HK-2 (cell line): ENCODE data around the gene COL23A1.
"Not testable (repeated sequence)": the region's sequence is repeated elsewhere in the genome, so short reads cannot be mapped to it uniquely, and the experiment has no call there.

ENCODE experiments used
- DNase-seq: peaks from one replicate; pipeline ENCODE4 v3.0.0-alpha.2; 2018; ENCODE audit not compliant: unreplicated experiment

COL23A1 gene

DNA sequence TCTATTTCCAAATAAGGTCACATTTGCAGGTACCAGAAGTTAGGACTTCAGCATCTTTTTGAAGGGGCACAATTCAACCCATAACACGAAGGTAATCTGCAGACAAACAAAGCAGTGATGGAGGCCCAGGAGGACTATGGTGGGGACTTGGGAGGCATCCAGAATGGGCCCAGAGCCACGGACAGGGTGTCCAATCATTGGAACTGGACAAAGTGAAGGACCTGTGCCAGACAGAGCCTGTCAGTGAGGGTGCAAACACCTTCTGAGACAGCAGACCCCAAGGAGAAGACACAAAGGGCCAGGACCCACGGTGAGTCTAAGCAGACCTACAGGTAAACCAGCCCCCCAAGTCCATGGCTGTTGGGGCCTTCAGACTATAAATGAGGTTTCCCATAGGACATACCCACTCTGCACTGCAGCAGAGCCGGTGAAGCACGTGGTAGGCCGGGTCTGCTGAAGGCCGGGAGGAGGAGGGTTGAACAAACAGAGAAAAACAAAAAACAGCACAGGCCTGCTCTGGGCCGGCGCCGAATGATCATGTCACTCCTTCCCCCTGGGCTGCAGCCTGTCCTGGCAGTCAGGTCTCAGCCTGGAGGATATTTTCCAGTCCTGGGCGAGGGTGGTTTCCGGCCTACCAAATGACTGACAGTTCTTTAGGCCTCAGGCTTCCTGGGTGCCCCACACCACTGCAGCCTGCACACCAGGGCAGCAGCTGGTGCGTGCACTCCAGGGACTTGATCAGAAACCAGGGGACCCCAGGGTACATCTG lies 84.4 kb downstream of the COL23A1 start:
- no peak for DNase-seq

DNA sequence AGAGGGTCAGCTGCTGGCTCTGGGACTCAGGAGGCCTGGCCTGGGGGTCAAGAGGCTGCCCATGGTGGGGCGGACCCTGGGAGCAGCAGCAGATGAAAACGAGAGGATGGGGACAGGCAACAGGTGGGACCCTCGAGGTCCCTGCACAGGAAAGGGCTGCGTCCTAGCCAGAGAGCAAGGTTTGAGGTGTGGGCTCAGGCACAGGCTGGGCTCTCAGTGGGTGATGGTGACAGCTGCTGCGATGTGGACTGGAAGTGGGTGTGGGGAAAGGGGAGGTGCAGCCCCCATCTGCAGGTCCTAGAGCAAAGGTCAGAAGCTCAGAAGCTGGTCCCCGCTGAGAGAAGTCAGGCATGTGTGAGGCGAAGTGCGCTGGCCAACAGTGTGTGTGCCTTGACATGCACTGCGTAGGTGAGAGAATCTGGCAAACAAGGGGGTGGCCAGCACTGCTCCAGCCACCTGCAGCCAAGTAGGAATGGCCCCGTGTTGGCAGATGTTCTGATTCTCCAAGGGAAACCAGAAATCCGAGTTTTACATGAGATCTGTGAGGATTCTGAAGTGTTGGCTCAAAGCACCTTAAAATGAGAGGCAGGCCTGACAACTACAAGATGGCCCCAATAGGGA lies 85.7 kb downstream of the COL23A1 start:
- no peak for DNase-seq

DNA sequence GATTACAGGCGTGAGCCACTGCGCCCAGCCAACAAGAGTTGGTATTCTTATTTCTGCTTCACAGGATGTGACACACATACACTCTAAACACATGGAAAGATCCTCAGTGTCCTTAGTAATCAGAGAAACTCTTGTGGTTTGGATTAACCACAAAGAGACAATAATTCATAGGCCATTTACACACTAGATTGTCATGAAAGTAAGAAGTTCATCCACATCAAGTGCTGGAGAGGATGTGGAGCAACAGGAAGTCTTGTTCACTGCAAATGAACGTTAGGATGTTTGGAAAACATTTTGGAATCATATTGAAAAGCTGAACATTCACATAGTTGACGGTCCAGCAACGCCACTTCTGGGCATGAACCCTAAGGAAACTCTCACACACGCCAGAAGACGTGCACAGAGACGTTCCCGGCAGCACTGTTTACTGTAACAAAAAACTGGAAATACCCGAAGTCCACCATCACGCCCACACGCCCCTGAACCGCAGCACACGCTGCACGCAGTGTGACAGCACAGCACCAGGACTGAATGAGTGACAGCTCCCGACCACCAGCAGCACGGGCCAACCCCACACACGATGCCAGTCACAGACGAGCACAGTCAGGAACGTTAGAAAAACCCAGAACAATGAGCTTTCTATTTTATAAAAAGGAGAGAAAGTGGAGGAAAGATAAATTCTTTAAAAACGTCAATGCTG lies 87.6 kb downstream of the COL23A1 start:
- DNase-seq: no peak

DNA sequence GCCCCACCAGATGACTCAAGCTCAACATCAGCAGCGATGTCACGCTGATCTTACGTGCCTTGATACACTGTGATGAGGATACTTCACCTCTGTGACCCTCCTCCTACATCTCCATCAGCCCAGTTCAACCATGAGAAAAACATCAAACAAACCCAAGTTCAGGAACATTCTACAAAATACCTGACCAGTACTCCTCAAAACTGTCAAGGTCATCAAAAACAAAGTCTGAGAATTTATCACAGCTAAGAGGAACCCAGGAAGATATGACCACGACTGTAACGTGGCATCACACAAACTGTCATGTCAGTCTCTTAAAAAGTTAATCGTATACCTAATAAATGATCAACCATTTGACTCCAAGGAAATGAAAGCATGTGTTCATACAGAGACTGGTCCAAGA lies 90.8 kb downstream of the COL23A1 start:
- DNase-seq: no peak

DNA sequence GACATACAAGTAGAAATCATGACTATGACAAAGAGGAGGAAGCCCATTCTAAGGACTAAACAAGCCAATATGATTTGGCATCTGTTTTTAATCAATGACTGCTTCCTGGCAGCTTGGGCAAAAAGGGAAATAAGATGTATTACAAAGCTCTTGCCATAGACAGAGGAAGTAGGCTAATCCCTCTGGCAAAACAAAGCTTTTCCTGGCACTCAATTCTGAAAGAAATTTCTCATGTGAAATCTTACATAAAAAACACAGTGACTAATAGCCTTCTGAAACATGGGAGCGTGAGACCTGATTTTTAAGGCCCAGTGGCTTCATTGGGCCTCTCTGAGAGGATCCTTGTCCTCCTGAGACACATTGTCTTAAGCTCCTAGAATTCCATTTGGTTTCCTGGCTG lies 93.6 kb downstream of the COL23A1 start:
- DNase-seq: no peak

DNA sequence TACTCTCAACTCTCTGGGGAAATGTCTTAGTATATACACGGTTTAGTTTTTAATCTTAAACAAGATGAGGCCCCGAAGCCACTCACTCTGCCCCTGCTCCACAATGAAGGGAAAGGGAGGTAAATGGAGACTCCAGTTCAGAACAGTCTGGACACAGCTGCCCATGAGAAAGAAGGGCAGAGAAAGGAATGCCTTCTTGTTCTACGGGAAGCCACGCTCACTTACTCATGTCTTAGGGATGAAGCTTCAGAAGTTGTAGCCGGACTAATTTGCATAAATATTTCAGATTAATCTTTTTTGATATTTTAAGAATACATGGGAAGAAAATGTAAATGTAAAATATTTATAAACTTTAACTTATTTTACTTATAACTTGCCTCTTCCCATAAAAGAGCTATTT lies 94.0 kb downstream of the COL23A1 start:
- no peak for DNase-seq

DNA sequence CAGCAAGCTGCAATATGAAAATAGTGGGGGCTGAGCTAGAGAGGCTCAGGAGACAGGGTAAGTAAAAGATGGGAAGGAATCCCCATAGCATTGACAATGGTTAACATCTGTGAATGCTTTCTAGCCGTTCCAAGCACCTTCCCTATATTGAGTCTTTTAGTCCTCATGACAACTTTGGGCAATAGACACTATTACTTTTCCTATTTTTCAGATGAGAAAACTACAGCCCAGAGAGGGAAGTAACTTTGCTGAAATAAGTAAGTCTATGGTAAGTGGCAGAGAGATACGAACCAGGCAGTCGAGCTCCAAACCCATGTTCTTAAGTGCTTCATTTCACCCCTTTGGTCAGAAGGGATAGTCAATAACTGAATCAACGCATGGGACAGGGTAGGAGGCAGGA lies 94.5 kb downstream of the COL23A1 start:
- DNase-seq: no peak

DNA sequence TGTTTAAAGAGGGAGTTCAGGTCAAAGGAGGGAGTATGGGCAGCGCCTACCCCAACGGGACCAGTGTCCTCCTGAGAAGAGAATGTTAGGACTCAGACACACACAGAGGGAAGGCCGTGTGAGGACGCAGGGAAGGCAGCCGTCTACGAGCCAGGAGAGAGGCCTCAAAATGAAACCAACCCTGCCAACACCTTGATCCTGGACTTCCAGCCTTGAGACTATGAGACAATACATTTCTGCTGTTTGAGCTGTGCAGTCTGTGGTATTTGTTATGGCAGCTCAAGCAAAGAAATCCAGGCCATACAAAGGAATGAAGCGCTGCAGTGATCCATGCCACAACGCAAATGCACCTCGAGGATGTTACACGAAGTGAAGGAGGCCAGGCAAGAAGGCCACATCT lies 97.9 kb downstream of the COL23A1 start:
- no peak for DNase-seq

DNA sequence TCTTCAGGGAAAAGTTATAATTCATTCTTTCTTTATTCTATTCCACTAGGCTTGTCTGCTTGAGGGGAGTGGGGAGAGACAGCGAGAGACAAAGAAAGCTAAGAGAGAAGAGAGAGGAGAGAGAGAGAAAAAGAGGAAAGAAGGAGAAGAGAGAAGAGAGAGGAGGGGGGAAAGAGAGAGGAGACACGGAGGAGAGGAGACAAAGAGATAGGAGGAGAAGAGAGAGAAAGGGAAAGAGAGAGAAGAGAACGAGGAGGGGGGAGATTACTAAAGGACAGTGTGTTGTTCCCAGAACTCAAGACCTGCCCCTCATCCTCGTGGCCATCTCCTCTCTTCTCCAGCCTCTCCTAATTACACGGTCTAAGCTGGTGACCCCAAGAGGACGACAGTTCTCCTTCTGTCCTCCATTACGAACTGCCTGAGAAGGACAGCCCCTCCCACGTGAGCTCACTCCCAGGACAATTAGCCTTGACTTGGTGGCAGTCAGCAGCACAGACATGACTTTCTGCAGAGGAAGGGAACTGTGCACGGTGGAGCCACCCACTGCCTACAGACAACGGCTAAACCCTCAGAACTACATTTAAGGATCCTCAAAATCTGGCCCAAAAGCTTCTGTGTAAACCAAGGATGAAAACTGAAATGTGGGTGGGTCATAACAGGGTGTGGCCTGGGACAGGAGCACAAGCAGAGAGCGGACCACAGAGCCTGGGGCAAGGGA lies 99.1 kb downstream of the COL23A1 start:
- no peak for DNase-seq

DNA sequence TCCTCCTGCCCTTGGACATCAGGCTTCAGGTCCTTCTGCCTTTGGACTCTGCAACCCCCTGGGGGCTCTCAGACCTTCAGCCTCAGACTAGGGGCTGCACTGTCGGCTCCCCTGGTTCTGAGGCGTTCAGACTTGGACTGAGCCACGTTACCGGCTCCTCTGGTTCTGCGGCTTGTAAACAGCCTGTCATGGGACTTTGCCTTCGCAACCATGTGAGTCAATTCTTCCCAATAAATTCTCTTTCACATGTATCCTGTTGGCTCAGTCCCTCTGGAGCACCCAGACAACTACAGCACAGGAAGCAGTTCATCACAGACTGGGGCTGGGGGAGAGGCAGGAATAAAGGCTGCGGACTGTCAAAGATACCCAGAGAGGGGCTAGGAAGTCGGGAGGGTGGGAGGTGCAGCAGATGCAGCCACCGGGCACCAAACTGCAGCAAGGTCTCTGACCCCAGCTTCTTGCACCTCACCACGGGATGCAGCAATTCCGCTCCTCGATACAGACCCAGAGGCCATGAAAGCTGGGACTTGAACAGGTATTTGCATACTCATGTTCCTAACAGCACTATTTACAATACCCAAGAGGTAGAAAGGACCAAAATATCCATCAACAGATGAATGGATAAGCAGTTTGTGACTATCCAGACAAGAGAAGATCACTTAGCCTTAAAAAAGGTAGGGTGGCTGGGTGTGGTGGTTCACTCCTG lies 100.8 kb downstream of the COL23A1 start:
- no peak for DNase-seq

DNA sequence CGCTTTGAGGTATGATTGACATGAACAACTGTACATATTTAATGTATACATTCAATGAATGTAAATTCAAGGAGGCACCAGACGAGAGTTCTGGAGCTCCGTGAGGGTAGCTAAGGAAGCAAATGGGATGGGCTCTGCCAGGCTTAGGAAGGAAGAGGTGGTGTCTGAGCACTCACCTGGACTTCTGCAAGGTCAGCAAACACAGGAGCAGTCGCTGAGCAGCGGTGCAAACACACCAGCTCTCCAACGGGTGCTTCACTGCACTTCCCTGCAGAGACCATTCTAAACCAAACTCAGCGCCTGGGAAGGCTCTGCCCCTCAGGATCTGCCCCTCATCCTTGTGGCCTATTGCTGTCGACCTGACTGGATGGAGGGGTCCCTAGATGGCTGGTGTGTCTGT lies 101.5 kb downstream of the COL23A1 start:
- DNase-seq: no peak

DNA sequence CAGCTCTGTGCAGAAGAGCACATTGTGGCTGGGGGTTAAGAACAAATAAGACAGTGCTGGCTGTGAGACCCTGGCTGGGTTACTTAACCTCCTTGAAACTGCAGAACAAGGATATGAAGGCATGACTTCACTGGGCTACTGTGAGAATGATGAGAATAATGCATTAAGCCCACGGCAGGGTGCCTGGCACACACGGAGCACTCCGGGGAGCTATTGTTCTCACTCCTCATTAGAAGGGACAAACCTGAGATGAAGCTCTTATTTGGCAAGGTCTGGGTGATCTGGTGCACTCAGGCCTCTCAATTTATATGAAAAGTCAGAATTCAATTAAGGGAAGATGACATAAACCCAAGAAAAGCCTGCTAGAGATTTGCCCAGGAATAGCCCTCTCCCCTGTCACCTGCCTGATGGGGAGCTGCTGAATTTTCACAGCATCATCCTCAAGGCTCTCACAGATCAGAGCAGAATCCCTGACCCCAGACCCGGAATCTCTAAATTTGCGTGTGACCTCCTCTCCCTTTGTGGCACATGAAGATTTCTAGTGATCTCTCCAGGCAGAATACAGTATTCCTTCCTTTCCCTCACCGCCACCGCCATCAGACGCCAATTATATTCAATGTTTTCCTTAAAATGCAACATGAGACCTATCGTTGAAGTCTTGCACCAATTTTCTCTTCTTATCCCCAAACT lies 102.1 kb downstream of the COL23A1 start:
- no peak for DNase-seq

DNA sequence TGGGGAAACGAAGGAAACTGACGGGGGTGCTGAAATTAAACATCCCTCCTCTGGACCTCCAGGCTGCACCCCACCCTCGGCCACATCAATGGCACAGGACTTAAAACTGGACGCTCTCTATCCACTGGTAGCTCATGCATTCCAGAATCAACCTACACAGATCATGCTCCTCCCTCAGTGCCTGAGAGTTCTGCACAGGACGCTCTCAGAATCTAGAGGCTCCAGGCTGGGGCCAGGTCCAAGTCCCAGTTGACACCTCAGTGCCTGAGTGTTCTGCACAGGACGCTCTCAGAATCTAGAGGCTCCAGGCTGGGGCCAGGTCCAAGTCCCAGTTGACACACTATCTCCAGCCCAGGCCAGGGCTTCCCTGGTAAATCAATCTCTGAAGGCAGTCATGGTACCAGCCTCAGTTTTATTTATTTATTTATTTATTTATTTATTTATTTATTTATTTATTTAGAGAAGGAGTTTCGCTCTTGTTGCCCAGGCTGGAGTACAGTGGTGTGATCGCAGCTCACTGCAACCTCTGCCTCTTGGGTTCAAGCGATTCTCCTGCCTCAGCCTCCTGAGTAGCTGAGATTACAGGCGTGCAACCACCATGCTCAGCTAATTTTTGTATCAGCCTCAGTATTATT lies 103.2 kb downstream of the COL23A1 start:
- not testable (repeated sequence) for DNase-seq

DNA sequence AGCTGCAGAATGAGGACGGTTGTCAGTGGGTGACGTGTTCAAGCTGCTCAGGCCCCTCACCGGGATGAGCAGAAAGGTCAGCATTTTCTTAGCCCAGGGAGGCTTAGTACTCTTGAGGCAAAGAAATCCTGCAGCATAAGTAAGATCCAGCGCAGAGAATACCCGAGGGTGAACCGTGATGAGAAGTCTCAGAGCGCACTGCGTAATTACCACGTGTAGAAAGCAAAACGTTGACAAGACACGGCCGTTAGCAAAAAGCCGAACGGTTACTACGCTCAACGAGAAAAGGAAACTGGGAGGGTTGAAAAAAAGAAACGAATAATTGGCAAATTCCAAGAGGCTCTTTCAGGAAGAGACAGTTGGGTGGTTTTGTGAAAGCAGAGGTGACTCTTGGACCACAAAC lies 104.0 kb downstream of the COL23A1 start:
- DNase-seq: no peak

DNA sequence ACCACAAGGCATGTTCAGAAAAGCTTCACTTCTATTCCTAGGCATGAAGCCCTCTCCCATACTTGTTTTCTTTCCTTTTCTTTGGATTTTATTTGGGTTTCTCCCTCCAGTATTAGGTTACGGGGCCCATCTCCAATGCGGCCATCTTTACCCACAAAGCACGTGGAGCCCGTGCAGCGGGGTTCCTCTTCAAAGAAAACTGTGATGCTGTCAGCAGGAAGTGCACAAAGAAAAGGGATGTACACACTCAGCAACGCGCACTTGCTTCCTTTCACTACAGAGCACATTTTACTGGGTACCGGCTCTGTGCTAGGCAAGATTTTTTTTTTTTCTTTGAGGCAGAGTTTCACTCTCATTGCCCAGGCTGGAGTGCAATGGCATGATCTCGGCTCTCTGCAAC lies 106.6 kb downstream of the COL23A1 start:
- DNase-seq: no peak

DNA sequence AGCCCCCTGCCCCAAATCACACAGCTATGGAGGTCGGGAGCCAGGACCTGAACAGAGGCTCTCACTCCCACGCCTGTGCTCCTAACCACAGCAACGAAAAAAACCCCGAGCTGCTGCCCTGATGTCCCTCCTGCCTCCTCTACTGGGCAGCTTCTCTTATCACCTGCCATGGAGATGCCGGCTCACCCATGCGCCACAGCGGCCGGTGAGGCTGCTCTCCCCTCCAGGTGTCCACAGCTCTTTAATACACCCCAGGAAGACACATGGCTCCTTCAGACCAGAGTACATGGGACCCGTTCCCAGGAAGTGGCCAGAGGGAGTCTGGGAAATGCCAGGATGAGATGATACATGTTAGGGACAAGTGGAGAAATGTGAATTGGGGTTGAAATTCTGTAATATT lies 110.9 kb downstream of the COL23A1 start:
- no peak for DNase-seq

DNA sequence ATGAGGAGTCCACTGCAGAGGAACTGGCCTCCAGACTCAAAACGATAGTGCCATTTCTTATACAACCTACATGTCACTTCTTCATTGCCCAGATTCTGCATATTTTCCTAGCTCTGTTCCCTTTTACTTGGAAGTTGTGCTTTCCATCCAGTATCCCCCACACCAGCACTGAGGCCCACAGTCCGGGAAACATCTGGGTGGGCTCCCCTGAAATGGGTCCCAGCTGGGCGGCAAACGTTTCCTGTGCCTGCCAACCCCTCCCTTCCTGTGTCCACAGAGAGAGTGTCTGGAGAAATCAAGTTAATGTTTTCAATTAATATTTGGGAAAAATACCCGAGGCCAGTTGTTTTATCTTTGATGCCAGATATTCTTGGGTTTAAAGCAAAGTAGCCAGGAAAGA lies 111.8 kb downstream of the COL23A1 start:
- no peak for DNase-seq

DNA sequence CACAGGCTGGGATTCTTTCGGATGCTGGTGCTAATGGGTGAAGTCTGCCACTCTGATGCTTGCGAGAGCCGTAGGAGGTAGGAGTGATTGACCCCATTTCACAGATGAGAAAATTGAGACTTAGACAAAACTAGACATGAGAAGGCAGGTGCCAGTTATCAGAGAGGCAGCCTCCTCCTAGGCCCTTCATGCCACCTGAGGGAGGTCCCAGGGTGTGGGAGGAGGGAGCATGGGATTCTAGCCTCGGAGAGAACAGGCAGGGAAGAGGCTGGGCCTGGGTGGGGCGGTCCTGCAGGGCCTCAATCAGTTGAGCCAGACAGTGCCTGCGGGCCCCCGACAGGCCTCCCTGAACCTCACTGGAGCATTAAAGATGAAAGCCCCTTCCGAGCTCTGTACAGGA lies 112.4 kb downstream of the COL23A1 start:
- no peak for DNase-seq

DNA sequence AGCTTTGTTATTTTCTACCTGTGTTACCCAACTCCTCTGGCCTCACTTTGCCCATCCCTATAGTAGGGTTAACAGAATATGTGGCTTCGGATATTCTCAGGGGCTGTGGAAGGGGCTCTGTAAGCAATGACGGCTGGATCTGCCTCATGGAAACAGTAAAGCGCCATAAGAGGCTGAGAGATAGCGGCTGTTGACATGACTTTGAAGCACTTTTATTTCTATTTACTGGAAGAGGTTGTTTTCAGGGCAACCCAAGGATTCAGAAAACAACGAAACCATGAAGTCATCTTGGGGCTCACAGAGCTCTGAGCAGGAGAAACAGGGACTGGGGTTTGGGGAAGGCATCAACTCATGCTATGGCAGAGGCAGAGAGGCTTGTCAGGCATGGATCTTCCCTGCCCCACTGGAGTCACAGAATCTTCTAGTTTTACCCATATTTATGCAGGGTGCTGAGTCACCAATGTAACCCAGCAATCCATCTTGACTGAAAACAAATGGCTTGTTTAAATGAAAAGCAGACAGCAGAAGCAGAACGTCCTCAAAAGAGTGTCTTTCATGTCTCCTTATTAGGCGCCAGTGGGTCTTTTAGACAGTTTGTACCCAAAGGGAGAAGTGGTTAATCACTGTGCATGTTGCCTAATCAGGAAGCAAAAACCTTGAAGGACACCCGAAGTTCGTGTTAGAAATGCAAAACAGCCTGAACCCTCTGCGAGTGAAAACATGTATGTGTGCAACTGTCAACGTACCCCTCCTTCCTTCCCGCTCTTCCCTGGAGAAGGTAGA lies 113.0 kb downstream of the COL23A1 start:
- no peak for DNase-seq

DNA sequence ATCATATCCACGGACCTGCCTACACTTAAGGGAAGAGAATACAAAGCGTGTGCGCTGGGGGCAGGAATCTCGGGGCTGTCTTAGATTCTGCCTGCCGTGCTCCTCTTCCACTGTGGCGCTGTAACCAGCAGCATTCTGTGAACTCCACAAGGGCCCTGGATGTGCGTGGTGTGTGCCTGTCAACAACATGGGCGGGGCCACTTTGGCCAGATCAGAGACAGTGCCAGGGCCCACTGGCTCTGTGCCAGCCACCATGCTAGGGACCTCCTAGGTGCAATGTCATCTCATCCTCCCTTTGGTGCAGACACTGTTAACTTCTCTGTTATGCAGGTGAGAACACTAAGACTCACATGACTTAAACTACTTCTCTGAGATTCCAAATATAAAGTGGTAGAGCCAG lies 113.7 kb downstream of the COL23A1 start:
- DNase-seq: no peak
